ENCODE data around the gene ZNF496. TPM values are rescaled to one million over a fixed set of nuclear protein-coding genes. Genes with fewer than 3 reads are reported as not detected.

ZNF496 gene
- total and polyA plus RNA-seq, 9 of the 15 experiments (the other 6 are each of a cell fraction or from before 2014, with no cell fraction given): 4.3 to 54.0 (median 31.3) TPM

- TF ChIP-seq ZBTB40 (IDR thresholded peaks at IDR 0.05) (0 out of 2 replicates have a peak, but pooled peaks have one; percentile 8), ZBTB40 (CRISPR knock-in tag; IDR thresholded peaks at IDR 0.05) (no peak), MYNN (IDR thresholded peaks at IDR 0.05) (no peak), MYNN (CRISPR knock-in tag; IDR thresholded peaks at IDR 0.05) (0 out of 2 replicates have a peak, but pooled peaks have one; percentile 5), POLR2AphosphoS5 (IDR thresholded peaks at IDR 0.05; ENCODE audit: control insufficient read depth, insufficient read depth, low read depth, low read length) (0 out of 2 replicates have a peak, but pooled peaks have one; percentile 5), RUNX1 (IDR thresholded peaks at IDR 0.05; ENCODE audit: low read depth) (0 out of 2 replicates have a peak, but pooled peaks have one; percentile 17), AFF4 (CRISPR knock-in tag; IDR thresholded peaks at IDR 0.05) (0 out of 2 replicates have a peak, but pooled peaks have one; percentile 61), E2F4 (CRISPR knock-in tag; IDR thresholded peaks at IDR 0.05; ENCODE audit: low read depth) (0 out of 2 replicates have a peak, but pooled peaks have one; percentile 25), ZNF232 (CRISPR knock-in tag; IDR thresholded peaks at IDR 0.05) (0 out of 2 replicates have a peak, but pooled peaks have one; percentile 5), MECOM (CRISPR knock-in tag; IDR thresholded peaks at IDR 0.05) (0 out of 2 replicates have a peak, but pooled peaks have one; percentile 22), NRF1 (conservative IDR thresholded peaks at IDR 0.05 in 1 of 2, IDR thresholded peaks at IDR 0.05 in 1 of 2) (peak; percentile 66 to 69), ZNF3 (CRISPR knock-in tag; IDR thresholded peaks at IDR 0.05) (no peak)
Observed at GRCh38 chr1:247332623-247333361, 1.1 kb upstream of the ZNF496 start (continued).
